ENCODE data around the gene RYR1. TPM values are rescaled to one million over a fixed set of nuclear protein-coding genes. Genes with fewer than 3 reads are reported as not detected.

RYR1 gene
- total RNA-seq, 1 experiment from 2014 or later, result not detected

DNA sequence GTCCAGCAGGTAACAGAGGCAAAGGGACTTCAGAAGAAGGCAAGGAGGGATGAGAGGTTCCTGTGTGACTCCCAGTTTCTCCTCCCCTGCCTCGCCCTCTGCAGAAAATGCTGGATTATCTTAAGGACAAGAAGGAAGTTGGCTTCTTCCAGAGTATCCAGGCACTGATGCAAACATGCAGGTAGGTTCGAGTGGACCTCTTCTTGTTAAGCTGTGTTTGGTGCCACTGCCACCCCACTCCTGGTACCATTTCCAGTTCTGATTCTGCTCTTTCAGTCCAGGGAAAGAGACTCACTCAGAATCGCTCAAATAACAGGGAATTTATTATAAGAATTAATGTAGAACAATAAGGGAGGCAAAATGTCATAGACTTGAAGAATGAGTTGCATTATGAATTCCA, 101.7 kb downstream of the RYR1 start:
- ATAC-seq (no peak), DNase-seq (no peak)
- Histone ChIP-seq H3K36me3 (ENCODE audit: low read depth, low read length) (no peaks in the 10 kb centered on the region), H3F3A (ENCODE audit: low read length, unreplicated experiment) (no peaks in the 10 kb centered on the region), H2AFZ (ENCODE audit: low read length) (no peak overlapping the region), H3K9ac (ENCODE audit: low read length) (no peak overlapping the region), H3K79me2 (ENCODE audit: low read length) (no peaks in the 10 kb centered on the region), H3K9me2 (replicated peaks; ENCODE audit: low read length) (no peaks in the 10 kb centered on the region), H3K4me3 (ENCODE audit: low read length) (no peak overlapping the region), H3K4me1 (ENCODE audit: insufficient read depth, low read length) (no peaks in the 10 kb centered on the region), H3K27ac (ENCODE audit: low read length) (no peak overlapping the region), H4K20me1 (ENCODE audit: low read length) (no peaks in the 10 kb centered on the region), H3K27me3 (ENCODE audit: low read length) (no peaks in the 10 kb centered on the region), H3K9me3 (ENCODE audit: low read length) (no peaks in the 10 kb centered on the region), H3K4me2 (ENCODE audit: low read length) (no peak overlapping the region)
- intact Hi-C loops (cut with micrococcal nuclease), result no loop called here
- POLR2A ChIA-PET (ENCODE audit: unreplicated experiment), result no interaction called here
- CTCF ChIA-PET, result no interaction called here
- TF ChIP-seq EZH2 (IDR thresholded peaks at IDR 0.05; ENCODE audit: low read length, unreplicated experiment) (no peak), EZH2phosphoT487 (IDR thresholded peaks at IDR 0.05; ENCODE audit: borderline replicate concordance, low read length) (no peak)
- TF ChIP-seq, protein P1, sequence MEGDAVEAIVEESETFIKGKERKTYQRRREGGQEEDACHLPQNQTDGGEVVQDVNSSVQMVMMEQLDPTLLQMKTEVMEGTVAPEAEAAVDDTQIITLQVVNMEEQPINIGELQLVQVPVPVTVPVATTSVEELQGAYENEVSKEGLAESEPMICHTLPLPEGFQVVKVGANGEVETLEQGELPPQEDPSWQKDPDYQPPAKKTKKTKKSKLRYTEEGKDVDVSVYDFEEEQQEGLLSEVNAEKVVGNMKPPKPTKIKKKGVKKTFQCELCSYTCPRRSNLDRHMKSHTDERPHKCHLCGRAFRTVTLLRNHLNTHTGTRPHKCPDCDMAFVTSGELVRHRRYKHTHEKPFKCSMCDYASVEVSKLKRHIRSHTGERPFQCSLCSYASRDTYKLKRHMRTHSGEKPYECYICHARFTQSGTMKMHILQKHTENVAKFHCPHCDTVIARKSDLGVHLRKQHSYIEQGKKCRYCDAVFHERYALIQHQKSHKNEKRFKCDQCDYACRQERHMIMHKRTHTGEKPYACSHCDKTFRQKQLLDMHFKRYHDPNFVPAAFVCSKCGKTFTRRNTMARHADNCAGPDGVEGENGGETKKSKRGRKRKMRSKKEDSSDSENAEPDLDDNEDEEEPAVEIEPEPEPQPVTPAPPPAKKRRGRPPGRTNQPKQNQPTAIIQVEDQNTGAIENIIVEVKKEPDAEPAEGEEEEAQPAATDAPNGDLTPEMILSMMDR (conservative IDR thresholded peaks at IDR 0.05; ENCODE audit: low read depth, low read length), result no peak
- BruUV-seq (replicated peaks), result no TSS peak

DNA sequence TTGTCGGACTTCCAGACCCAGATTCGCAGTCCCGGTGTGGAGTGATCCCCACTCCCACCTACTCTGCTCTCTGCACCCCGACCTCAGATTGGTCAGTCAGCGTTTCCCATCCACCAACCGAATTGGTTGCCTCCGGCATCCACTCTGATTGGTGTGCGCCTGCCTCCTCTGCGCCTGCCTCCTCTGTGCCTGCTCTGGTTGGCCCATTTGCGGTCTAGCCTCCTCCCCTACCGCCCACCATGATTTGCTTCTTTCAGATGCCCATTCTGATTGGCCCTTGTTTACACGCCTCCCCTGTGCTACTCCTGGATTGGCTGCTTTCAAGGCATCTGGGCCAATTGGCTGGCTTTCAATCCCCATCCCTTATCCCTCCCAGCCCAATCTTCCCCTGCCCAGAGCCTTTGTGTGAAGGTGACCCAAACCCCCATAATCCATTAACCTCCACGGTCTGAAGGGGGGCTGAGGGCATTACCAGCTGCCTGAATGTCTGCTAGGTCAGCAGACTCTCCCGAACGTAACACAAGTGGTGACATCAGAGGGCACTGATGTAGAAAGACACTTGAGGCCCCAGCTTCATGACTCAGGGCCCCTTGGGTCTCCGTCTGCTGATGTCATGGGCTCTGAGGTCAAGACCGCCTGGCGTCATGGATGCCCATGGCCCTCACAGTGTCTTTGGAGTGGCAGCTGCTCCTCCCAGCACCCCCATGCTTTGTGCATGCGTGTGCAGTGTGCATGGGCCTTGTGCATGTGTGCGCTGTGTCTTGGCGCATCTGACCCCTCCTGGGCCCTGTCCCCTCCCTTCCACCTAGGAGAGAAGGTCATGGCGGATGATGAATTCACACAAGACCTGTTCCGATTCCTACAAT, 103.8 kb downstream of the RYR1 start:
- no peaks in the 10 kb centered on the region for H3K4me1 ChIP-seq (ENCODE audit: insufficient read depth, low read length)
- DNase-seq (no peak), ATAC-seq (no peak)
- H3K36me3 ChIP-seq (ENCODE audit: low read depth, low read length), result no peaks in the 10 kb centered on the region
- no peak overlapping the region for H3K4me2 ChIP-seq (ENCODE audit: low read length)
- H4K20me1 ChIP-seq (ENCODE audit: low read length), result no peaks in the 10 kb centered on the region
- CTCF ChIA-PET, result no interaction called here
- BruUV-seq (replicated peaks), result no TSS peak
- H3K27ac ChIP-seq (ENCODE audit: low read length), result no peak overlapping the region
- H3K79me2 ChIP-seq (ENCODE audit: low read length), result no peaks in the 10 kb centered on the region
- no peaks in the 10 kb centered on the region for H3F3A ChIP-seq (ENCODE audit: low read length, unreplicated experiment)
- no peak overlapping the region for H2AFZ ChIP-seq (ENCODE audit: low read length)
- POLR2A ChIA-PET (ENCODE audit: unreplicated experiment), result no interaction called here
- no peaks in the 10 kb centered on the region for H3K27me3 ChIP-seq (ENCODE audit: low read length)
- no peak overlapping the region for H3K9ac ChIP-seq (ENCODE audit: low read length)
- TF ChIP-seq EZH2phosphoT487 (IDR thresholded peaks at IDR 0.05; ENCODE audit: borderline replicate concordance, low read length), result no peak
- TF ChIP-seq, protein P1 (conservative IDR thresholded peaks at IDR 0.05; ENCODE audit: low read depth, low read length), result no peak
- TF ChIP-seq EZH2 (IDR thresholded peaks at IDR 0.05; ENCODE audit: low read length, unreplicated experiment), result no peak
- intact Hi-C loops (cut with micrococcal nuclease), result no loop called here
- no peaks in the 10 kb centered on the region for H3K9me2 ChIP-seq (replicated peaks; ENCODE audit: low read length)
- no peak overlapping the region for H3K4me3 ChIP-seq (ENCODE audit: low read length)
- H3K9me3 ChIP-seq (ENCODE audit: low read length), result no peaks in the 10 kb centered on the region

DNA sequence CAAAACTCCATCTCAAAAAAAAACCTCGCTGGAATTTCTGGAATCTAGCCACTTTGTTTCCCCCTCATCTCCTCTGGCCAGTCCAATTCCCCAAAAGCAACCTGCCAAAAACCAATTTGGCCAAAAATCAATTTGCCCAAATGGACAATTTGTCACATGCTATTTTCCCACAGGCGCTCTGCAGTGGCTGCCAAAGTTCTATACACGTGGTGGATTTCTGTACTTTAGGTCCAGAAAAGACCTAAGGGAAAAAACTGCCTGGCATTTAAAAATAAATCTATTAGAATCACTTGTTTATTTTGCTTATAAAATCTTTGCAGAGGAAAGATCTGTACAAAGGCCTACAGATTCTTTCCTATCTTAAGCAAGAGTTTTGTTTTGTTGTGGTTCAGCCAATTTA, 104.9 kb downstream of the RYR1 start:
- H3K27me3 ChIP-seq (ENCODE audit: low read length), result no peaks in the 10 kb centered on the region
- no peak for DNase-seq
- ATAC-seq, result no peak
- no peaks in the 10 kb centered on the region for H3K79me2 ChIP-seq (ENCODE audit: low read length)
- no peak overlapping the region for H3K4me2 ChIP-seq (ENCODE audit: low read length)
- no peaks in the 10 kb centered on the region for H3K9me3 ChIP-seq (ENCODE audit: low read length)
- no peaks in the 10 kb centered on the region for H3K4me1 ChIP-seq (ENCODE audit: insufficient read depth, low read length)
- no peak overlapping the region for H3K27ac ChIP-seq (ENCODE audit: low read length)
- ChIA-PET POLR2A (ENCODE audit: unreplicated experiment) (no interaction called here), CTCF (interaction anchor here (0.6 kb wide), 1 partner anchor 136 kb away, joined by 3 read pairs; no protein-coding TSS in a partner anchor)
- H3K9me2 ChIP-seq (replicated peaks; ENCODE audit: low read length), result no peaks in the 10 kb centered on the region
- BruUV-seq (replicated peaks), result no TSS peak
- TF ChIP-seq EZH2phosphoT487 (IDR thresholded peaks at IDR 0.05; ENCODE audit: borderline replicate concordance, low read length) (no peak), EZH2 (IDR thresholded peaks at IDR 0.05; ENCODE audit: low read length, unreplicated experiment) (no peak)
- TF ChIP-seq, protein P1 (conservative IDR thresholded peaks at IDR 0.05; ENCODE audit: low read depth, low read length), result no peak
- no peaks in the 10 kb centered on the region for H3F3A ChIP-seq (ENCODE audit: low read length, unreplicated experiment)
- no peak overlapping the region for H3K4me3 ChIP-seq (ENCODE audit: low read length)
- intact Hi-C loops (cut with micrococcal nuclease), result no loop called here
- H3K9ac ChIP-seq (ENCODE audit: low read length), result no peak overlapping the region
- H2AFZ ChIP-seq (ENCODE audit: low read length), result no peak overlapping the region
- no peaks in the 10 kb centered on the region for H4K20me1 ChIP-seq (ENCODE audit: low read length)
- H3K36me3 ChIP-seq (ENCODE audit: low read depth, low read length), result no peaks in the 10 kb centered on the region

All from PC-3 (cell line).